HUES64 (cell line): ENCODE data around the gene NUP50.

Source experiments
- H3K27ac ChIP-seq: 2 replicates; pipeline ENCODE4 v1.7.0; 2013; ENCODE audit warnings: low read depth, low read length, inconsistent platforms
- H3K27me3 ChIP-seq: 2 replicates; pipeline ENCODE4 v1.6.1; 2013; ENCODE audit warnings: mild to moderate bottlenecking, low read length; ENCODE audit not compliant: insufficient read depth
- H3K36me3 ChIP-seq: 2 replicates; pipeline ENCODE4 v1.6.1; 2013; ENCODE audit warnings: mild to moderate bottlenecking, low read length; ENCODE audit not compliant: insufficient read depth
- H3K4me1 ChIP-seq: 2 replicates; pipeline ENCODE4 v1.6.1; 2013; ENCODE audit warnings: mild to moderate bottlenecking, low read length, moderate library complexity; ENCODE audit not compliant: insufficient read depth
- H3K4me3 ChIP-seq: 2 replicates; pipeline ENCODE4 v1.5.1; 2013; ENCODE audit warnings: mild to moderate bottlenecking, low read length, moderate library complexity
- H3K9ac ChIP-seq: 2 replicates; pipeline ENCODE4 v1.6.1; 2013; ENCODE audit warnings: mild to moderate bottlenecking, low read depth, low read length
- H3K9me3 ChIP-seq: 2 replicates; pipeline ENCODE4 v1.6.1; 2013; ENCODE audit warnings: low read depth, low read length; ENCODE audit not compliant: insufficient read depth
- WGBS: fragments of 150-250, 120-280 bp; methylation state at CpG from one replicate; pipeline ENCODE4 v1.1.7; 2013; ENCODE audit warnings: missing lambda C conversion rate; 5-methylcytosine and 5-hydroxymethylcytosine counted together

The NUP50 gene

GRCh38 chr22:45235101-45235777 lies 71.5 kb downstream of the NUP50 start:
- Histone ChIP-seq H3K27ac (no peak overlapping the region), H3K4me1 (no peaks in the 10 kb centered on the region), H3K9me3 (no peaks in the 10 kb centered on the region), H3K36me3 (no peaks in the 10 kb centered on the region), H3K27me3 (peaks cover 5% of the 10 kb centered on the region), H3K9ac (no peak overlapping the region), H3K4me3 (no peak overlapping the region)
- 95% methylated on average over 23 of the region's 23 CpGs for WGBS

- Histone ChIP-seq H3K36me3 (no peaks in the 10 kb centered on the region), H3K9ac (no peak overlapping the region), H3K27ac (no peak overlapping the region), H3K4me3 (no peak overlapping the region), H3K27me3 (peaks cover 7% of the 10 kb centered on the region), H3K9me3 (no peaks in the 10 kb centered on the region), H3K4me1 (no peaks in the 10 kb centered on the region)
- 94% methylated on average over 20 of the region's 20 CpGs for WGBS
Measured at GRCh38 chr22:45235851-45236342, 72.2 kb downstream of the NUP50 start.

- H3K4me3 ChIP-seq: no peak overlapping the region
- no peak overlapping the region for H3K27ac ChIP-seq
- H3K27me3 ChIP-seq: peaks cover 17% of the 10 kb centered on the region
- H3K9me3 ChIP-seq: no peaks in the 10 kb centered on the region
- no peaks in the 10 kb centered on the region for H3K4me1 ChIP-seq
- no peaks in the 10 kb centered on the region for H3K36me3 ChIP-seq
- no peak overlapping the region for H3K9ac ChIP-seq
- WGBS: 89% methylated on average over 15 of the region's 15 CpGs
Measured at GRCh38 chr22:45237065-45237990, 73.6 kb downstream of the NUP50 start.
